HG02588 (cell line): ENCODE measurements around the gene ANKRD13B.
A peak's percentile ranks its signal among the peaks of the same experiment; 100 is the strongest.

Experiments
- ATAC-seq: cut with Tn5 transposase; IDR thresholded peaks from one replicate; pipeline ENCODE4 v1.9.1; 2021; ENCODE audit warnings: mild to moderate bottlenecking, moderate library complexity; ENCODE audit not compliant: unreplicated experiment

Gene ANKRD13B

DNA sequence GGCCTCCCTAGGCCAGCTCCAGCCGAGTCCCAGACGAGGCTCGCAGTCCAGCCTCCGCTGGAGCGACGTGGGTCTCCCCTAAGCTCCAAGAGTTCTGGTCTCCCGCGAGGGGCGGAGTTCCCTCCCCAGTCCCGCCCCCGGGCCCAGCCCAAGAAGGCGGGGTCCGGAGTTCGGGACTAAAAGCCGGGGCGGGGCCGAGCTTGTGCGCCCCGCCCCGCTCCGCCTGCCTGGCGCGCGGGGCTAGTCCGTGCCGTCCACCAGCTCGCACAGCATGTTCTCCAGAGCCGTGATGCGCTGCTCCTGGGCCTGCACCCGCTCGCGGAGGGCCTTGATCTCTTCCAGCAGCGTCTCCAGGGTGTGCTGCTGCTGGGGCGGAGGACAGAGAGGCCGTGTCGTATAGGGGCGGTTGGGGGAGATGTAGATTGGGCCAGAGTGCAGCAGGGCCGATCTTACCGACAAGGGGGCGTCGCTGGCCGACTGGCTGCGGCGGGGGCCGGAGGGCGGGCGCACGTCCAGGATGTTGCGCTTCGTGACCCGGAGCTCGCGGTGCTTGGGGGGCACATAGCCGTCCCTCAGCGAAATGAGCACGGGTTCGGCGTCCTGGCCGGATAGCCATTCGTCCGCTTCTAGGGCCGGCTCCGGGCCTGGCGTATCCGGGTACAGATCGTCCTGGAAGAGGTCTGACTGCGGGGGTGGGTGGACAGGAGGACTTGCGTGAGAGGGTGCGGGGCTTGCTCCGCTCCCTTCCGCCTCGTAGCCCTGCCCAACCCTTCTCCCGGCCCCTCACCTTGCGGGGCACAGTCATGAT, 22.8 kb downstream of the ANKRD13B start:
- ATAC-seq, result peak; percentile 57

DNA sequence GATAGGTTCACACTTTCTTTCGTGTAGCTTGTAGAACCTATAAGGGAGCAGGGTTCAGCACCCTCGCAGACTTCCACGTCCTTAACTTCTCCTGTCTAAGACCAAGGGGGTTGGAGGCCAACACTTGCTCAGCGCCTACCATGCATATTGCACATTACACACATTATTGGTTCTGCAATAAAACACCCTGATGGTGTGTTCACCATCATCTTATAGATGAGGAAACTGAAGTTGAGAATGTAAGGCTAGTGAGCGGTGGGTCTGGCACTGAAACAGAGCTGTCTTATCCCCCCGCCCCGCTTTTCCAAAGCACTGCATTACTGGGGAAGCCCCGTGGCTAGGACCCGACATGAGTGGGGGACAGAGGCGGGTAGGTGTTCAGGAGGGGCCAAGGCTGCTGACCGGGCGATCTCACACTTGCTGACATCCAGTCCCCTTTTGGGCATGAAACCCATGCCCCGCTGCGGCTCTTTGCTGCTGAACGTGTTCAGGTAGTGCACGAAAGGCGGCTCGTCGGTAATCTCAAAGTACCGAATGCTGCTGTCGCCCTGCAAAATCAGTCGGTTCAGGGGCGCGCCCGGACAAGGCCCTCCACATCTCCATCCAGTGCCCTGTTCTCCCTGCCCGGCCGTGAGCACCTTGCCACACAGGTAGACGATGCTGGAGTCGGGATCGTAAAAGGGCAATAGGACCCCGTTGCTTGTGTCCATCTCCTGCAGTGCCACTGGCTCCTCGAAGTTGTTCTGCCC, 23.5 kb downstream of the ANKRD13B start:
- ATAC-seq, result no peak

DNA sequence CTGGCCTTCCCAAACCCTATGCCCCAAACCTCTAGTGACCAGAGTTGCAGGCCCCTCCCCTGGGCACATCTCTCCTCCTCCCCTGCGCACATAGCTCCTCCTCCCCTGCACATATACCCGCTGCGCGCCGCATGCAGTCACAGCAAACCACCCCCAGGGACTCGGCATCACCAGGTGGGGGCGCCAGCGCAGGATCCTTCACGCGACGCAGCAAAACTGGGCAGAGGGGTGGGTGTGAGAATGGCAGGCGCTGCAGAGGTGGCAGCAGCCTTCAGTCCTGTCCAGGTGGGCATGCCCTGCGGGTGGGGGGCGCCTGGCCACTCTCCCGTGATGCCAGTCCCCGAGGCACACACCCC, 24.2 kb downstream of the ANKRD13B start:
- no peak for ATAC-seq

DNA sequence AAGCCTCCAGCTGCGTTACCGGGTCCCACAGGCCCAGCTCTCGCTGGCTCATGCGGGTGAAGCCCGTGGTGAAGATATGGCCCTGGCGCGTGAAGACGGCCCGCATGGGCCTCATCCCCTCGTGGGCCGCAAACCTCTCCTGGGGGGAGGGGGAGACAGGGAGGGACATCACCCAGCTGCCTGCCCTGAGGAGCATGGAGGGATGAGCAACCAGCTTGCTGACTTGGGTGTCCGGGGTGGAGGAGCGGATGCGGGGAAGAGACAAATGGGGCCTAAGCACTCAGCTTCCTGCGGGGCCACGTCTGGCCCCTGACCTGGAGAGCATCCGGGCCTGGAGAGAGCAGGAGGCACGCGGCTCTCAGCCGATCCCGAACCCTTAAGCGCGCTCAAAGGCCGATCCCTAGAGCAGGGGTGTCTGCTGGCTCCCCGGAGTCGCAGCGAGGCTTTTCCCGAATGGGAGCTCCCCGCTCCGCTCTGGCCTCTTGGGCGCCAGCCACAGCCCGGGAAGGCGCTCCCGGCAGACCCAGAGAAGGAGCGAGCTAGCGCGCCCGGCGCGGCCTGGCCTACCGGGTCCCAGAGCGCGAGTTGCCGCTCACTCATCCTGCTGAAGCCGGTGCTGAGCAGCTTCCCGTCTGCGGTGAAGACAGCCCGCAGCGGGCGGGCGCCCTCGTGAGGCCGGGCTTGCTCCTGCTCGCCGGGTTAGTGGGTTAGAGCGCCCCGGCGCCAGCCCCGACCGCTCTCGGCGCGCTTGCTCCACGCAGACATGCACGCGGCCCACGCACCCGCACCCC, 24.7 kb downstream of the ANKRD13B start:
- no peak for ATAC-seq

DNA sequence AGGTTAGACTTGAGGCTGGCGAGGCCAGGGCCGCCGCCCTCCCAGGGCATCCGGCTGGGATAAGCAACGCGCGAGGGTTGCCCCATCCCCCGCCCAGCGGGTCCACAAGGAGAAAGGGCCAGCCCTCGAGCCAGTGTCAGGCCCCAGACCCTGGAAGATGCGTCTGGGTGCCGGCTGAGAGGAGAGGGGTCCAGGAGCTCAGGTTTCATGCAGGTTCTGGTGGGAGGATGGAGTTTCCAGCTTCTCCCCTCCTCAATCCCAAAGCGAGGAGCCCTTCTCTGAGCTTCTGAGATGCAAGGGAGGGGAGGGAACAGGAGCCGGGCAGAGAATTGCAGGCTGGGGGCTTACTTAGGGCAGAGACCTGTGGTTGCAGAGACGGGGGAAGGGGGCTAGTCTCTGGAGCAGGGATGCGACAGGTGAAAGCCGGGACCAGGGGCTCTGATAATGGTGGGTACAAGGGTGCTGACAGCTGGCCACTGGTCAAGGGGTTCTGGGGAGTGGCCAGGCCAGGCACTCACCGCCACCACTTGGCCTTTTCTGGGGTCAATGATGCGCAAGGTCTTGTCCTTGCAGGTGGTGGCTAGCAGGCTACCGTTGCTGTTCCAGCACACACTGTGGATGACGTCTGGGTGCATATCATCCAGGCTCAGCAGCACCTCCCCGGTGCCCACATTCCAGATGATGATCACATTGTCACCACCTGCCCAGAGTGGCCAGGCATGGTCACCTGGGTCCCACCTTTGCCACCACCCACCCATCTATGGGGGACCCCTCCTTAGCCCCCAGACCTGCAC, 25.5 kb downstream of the ANKRD13B start:
- no peak for ATAC-seq

DNA sequence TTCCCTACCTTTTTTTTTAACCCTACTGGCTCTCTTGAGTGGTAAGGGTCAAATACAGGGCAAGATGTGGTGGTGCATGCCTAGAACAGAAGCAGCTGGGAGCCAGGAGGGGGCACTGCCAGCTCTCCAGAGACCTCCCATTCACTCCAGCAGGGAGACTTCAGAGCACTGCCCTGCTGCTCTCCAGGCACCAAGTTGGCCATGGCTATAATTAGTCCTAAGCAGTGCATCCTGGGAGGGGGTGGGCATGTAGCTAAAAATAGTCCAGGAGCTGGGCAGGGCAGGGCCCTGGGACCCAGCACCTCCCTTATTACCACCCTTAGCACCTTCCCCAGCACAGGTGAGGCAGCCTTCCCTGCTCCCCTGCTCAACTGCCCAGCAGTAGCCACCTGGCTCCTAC, 26.3 kb downstream of the ANKRD13B start:
- ATAC-seq, result no peak

DNA sequence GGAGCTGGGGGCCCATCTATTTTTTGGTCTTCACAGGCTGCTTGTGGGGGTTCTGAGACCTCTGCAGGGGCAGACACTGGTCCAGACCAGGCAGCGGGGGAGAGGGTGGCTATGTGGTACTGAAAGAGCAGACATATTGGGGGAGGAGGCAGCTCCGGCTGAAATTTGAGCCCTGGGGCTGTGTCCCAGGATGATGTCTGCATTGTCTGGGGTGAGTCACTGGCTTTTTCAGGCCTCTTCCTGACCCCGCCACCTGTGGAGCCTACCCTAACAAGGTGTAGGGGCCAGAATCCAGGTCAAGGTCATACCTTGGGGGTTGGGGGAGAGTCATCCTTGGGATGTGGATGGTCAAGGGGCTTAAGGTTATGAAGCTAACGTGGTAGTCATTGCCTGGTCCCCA, 27.3 kb downstream of the ANKRD13B start:
- ATAC-seq, result no peak

DNA sequence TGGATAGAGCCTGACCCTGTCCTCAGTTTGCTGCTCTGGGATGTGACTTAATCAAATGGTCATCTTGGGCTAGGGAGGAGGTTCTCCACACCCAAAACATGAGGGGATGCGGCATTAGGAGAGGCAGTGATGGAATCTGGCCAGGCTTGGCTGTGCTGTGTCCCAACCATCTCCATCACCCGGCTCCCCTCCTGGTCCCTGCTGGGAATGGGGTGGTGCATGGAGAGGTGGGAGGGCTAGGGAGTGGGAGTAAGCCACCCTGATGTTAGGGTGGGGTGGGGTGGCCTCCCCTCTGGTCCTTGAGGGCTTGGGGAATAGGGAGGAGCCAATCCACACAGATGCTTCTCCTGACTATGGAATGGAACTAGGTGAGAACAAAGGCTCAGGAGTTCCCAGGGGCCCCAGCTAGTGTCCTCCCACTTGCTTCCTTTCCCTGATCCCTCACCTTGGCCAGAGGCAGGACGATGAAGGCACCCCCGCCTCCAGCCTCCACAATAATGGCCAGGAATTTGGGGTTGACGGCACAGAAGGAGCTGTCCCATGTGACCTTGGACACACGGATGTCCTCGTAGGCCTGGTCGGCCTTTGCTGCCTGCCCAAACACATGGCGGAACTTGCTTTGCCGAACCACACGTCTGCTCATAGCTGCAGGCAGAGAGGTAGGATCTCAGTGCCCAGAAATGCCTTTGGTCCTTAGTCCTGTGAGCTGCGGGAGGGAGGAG, 28.0 kb downstream of the ANKRD13B start:
- no peak for ATAC-seq

DNA sequence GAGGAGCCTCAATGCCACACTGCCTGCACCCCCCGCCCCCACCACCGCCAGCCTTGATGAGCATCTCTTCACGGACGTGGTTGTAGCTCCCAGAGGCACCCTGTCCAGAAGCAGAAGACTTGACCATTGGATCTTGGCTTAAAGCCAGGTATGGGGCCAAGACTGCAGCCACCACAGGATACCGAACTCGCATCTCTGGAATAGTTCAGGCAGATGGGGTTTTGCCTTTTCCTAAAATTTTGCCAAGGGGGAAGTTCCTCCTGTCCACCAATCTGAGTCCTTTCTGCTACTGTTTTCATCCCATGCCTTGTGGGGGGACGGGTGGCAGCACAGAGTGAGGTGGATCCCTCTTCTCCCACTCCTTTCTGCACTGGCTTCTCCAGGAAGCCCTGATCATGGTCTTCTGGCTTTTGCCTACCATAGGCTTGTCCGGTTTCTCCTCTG, 28.8 kb downstream of the ANKRD13B start:
- no peak for ATAC-seq

DNA sequence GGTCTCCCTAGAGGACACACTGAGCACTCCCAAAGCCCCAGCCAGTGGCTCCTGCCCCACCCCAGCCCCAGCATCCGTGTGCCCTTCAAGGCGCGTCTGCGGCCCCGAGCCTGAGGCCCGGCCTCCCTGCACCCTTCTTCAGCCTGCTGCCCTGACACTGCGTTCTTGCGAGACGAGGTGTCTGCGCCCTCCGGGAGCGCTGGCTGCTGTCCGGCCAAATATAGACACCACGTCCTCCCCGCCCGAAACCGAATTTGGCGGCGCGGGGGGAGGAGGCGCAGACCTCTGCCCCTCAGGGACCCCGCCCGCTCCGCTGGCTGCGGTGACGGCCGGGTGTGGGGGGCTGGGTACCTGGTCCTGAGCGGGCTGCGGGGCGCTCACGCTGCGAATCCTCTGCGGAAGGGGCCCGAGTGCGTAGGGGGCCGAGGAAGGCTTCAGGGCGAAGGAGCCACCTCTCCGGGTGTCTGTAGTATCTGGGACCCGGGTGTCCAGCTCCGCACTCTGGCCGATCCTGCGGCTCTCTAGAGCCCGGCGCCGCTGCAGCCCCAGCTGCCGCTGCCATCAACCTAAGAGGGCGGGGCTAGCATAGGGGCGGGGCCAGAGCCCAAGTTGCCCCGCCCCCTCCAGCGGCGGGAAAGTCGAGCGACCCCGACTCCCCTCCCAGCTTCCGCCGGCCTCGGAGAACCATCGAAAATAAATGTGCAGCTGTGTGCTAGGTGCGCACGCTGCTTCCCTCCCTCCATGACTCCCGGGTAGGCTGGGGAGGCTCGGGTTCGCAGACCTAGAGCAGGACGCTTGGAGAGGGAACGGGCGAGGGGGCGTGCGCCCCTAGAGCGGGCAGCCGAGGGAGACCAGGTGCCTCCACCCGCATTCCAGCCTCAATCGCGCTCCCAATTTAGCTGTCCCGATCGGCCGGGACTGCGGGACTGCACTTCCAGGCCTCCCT, 29.7 kb downstream of the ANKRD13B start, which contains the start of gene CORO6:
CORO6 (minus strand) TSS at position 576 of the 946 bp plus-strand sequence. CDS start 1,491 bp downstream, outside the sequence.
- ATAC-seq, result peak; percentile 54

DNA sequence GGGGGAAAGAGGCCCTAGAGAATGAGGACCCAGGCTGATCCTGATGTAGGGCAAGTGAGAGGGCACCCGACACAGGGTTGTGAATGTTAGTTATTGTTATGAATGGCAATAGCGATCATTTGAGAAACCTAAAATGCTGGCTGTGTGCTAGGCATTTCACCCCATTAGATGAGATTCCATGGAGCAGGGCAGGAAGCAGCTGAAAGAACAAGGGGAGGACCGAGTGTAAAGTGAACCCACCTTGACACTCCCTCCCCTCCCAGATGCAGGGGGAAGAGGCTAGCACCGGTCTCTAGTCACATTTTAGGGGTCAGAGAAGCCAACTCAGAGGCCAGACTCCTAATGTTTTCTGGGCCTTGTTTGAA, 30.3 kb downstream of the ANKRD13B start:
- no peak for ATAC-seq

DNA sequence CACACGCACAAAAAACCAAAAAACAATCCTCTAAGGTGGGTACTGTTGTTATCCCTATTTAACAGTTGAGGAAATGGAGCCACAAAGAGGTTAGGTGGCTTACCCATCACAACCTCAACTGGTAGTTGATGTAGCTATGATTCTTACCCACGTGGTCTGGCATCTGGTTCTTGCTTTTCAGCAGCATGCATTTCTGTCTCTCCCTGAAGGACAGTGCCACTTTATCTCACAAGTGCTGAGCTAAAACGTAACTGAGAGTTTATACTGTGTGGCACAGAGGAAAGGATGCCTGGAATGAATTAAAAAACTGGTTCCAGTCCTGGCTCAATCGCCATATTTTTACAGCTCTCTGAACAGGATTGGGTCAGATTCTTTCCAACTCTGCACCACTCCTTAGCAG, 31.7 kb downstream of the ANKRD13B start:
- ATAC-seq, result no peak

DNA sequence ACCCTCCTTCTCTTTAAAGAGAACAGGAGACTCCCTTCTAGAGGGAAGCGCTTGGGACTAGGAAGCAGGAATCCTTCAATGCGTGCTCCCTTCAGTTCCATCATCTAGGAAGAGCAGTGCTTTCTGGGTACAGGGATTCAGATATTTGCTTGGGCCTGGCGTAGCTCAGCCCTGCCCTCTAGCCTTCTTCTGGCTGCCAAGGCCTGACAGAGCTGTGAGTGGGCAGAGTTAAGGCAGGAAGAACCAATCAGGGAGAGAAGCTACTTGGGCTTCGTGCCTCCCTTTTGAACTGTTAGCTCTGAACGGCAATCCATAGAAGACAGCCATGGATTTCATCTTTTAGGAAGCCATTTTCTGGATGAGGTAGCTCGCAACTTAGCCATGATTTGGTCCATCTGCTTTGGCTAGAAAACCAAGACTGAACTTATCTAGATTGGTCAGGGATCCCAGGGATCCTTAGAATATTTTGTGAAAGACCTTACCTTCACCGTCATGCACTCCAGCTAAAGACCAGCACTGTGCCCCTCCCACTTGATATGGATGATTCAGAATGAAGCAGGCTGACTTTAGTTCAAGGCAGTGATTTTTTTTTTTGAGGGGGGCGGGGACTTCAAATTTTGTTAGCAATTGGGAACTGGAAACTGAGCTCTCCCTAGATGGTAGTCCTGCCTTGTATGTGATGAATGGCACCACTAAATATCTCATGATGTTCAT, 32.3 kb downstream of the ANKRD13B start:
- ATAC-seq, result no peak

DNA sequence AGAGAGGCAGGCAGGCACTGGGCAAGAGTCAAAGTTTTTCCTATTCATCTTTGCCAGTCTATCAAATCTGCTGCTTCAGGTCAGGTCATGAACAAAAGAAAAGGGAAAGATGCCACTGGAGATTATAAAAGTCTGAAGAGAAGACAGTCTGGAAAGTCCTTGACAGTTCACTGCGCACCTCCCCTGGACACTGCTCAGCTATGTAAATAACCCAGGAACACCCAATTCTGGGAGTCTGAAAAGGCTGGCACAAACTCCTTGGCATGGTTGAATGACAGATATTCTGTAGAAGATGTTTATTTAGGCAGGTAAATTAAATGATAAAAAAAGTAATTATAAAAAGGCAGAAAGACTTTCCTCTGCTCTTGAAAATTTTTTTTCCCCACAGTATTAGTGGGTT, 35.0 kb downstream of the ANKRD13B start:
- no peak for ATAC-seq

DNA sequence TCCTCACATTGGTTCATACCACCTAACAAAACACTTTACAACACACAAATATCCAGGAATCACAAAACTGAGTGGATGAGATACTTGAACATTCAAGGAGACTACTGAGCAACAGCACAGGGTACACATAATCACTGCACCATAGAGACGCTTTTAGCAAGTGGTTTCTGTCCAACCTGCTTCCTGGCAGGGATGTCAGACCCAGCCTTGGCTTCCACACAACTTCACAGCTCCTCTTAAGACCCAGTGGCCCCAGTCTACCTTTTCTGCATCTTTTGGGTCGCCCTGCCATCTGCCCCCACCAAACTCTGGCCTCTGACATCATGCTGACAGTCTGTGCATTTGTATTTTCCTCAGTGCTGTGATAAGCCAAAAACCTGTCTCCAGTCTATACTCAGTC, 35.7 kb downstream of the ANKRD13B start:
- no peak for ATAC-seq

DNA sequence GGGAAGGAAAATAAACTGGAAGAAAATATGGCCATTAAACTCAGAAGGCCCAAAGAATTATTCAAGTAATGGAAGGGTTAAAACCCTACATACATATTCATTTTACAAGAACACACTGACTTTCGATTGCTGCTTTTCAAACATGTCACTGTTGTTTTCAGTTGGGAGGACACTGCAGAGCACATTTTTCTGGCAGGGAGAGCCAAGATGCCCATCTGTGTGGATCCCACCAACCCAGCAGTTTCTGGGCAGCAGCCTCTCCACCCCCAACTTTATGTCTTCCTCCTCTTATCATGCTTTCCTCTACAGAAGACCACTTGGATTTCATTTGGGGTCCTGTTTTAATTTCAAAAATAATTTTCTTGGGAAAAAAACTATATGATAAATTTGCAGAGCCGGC, 36.9 kb downstream of the ANKRD13B start:
- no peak for ATAC-seq

DNA sequence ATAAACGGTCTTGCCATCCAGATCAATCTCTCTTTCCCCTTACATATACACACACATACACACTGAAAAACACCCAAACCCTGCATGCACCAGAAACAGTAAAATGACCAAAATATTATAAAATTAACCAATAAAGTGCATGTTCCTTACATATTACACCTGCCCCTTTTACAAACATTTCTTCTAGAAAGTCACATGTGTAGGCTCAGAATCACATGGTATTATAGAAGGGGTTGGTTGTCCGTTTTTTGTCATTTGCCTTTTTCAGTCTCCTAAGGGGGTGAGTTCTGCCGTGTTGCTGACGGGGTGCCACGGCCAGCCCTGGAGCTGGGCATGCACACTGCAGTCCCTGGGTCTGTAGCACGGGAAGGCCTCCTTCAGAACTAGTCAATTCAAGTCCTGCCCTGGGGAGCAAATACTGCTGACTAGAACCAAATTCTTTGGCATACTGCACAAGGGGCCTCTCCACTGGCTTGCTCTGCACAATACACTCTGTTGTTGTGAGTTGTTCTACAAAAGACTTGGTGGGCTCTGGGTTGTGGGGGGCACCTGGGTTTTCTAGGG, 37.8 kb downstream of the ANKRD13B start:
- no peak for ATAC-seq

DNA sequence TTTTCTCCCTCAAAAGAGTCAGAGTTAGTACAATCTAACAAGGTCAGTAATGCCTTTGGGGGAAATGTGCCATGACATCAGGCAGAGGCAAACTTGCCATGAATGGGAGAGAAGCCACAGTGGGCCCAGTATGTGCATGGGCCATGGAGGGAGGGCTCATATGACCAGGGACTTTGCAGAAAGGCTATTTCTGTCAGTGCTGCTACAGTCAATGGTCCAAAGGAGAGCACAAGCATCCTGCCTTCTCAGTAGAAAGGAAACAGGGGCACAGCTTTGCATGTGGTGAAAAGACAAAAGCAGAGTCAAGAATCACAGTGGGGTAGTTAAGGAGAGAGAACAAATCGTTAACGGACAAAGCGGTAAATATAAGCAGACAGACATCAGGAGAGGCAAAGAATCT, 41.0 kb downstream of the ANKRD13B start:
- ATAC-seq, result no peak
